ENCODE measurements around the gene C14orf119. TPM values are rescaled to one million over a fixed set of nuclear protein-coding genes. Genes with fewer than 3 reads are reported as not detected.

The C14orf119 gene
- total RNA-seq, 1 donor from 2014 or later, result 56.8 TPM

DNA sequence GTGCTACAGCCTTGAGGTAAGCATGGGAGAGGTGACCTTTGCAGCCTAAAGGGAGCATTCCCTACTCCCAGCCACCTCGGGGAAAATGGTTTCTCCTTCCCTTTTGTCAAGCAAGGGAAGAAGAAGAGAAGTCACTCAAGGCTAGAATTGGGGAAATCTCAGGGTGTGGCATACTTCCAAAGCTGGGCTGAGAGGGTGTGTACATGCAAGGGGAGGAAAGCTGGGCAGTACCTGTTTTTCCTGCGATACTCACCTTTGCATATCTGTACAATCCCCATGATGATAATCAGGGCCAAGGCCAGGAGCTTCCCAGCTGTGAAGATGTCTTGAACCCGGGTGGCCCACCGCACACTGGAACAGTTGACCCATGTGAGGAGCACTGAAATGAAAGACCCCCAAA, 47.5 kb downstream of the C14orf119 start:
- no peak overlapping the region for H3K27ac Mint-ChIP-seq (ENCODE audit: unreplicated experiment)
- no peak for DNase-seq (ENCODE audit: low spot score)
- peaks cover 15% of the 10 kb centered on the region for H3K4me1 Mint-ChIP-seq (ENCODE audit: low read depth)

DNA sequence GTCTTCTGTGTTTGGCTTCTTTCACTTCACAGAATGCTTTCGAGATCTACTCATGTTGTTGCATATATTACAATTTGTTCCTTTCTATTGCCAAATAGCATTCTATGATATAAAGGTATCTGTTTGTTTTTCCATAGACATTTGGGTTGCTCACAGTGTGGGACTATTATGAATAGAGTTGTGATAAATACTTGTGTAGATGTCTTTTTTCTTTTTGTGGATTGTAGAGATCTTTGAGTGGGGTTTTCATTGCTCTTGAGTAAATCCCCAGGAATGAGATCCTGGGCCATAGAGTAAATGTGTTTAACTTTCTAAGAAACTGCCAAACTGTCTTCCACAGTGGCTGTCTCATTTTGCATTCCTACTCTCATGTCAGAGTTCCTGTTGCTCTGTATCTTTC, 48.6 kb downstream of the C14orf119 start:
- Mint-ChIP-seq H3K4me1 (ENCODE audit: low read depth) (peaks cover 15% of the 10 kb centered on the region), H3K9me3 (ENCODE audit: low read depth) (peaks cover 4% of the 10 kb centered on the region), H3K27me3 (ENCODE audit: low read depth) (peaks cover 15% of the 10 kb centered on the region), H3K36me3 (ENCODE audit: low read depth) (no peaks in the 10 kb centered on the region), H3K27ac (ENCODE audit: unreplicated experiment) (no peak overlapping the region), H3K4me3 (ENCODE audit: unreplicated experiment) (no peak overlapping the region)
- TF ChIP-seq, protein P1, sequence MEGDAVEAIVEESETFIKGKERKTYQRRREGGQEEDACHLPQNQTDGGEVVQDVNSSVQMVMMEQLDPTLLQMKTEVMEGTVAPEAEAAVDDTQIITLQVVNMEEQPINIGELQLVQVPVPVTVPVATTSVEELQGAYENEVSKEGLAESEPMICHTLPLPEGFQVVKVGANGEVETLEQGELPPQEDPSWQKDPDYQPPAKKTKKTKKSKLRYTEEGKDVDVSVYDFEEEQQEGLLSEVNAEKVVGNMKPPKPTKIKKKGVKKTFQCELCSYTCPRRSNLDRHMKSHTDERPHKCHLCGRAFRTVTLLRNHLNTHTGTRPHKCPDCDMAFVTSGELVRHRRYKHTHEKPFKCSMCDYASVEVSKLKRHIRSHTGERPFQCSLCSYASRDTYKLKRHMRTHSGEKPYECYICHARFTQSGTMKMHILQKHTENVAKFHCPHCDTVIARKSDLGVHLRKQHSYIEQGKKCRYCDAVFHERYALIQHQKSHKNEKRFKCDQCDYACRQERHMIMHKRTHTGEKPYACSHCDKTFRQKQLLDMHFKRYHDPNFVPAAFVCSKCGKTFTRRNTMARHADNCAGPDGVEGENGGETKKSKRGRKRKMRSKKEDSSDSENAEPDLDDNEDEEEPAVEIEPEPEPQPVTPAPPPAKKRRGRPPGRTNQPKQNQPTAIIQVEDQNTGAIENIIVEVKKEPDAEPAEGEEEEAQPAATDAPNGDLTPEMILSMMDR (IDR thresholded peaks at IDR 0.05), result no peak
- DNase-seq (ENCODE audit: low spot score), result no peak

More for the DNA sequence above, 47.5 kb downstream of the C14orf119 start:
- H3K4me3 Mint-ChIP-seq (ENCODE audit: unreplicated experiment), result no peak overlapping the region
- H3K36me3 Mint-ChIP-seq (ENCODE audit: low read depth), result no peaks in the 10 kb centered on the region
- H3K27me3 Mint-ChIP-seq (ENCODE audit: low read depth), result peaks cover 15% of the 10 kb centered on the region
- H3K9me3 Mint-ChIP-seq (ENCODE audit: low read depth), result no peaks in the 10 kb centered on the region
- TF ChIP-seq, protein P1 (IDR thresholded peaks at IDR 0.05), result no peak

DNA sequence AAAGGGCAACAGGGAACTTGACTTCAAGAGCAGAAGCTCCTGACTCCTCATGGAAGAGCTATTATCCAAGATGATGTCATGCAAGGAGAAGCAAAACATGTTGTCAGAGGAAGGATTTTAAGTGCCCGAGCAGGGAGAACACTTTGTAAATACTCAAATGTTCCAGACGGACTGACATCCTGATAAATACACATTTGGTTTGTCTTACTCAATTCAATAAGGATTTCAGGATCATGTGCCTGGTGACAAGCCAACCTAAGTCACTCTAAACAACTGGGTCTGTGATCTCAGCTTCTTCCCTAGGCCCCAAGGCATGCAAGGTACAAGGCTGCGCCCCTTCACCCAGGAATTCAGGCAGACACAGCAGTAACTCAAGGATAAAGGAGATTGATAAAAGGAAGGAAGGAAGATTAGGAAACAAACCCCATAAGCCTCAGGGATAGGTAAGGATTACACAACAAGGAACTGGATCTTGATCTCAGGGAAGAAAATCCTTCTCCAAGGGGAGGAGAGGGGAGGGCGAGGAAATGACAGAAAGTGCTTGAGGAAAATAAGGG, 50.6 kb downstream of the C14orf119 start:
- TF ChIP-seq, protein P1 (IDR thresholded peaks at IDR 0.05), result no peak
- Mint-ChIP-seq H3K4me1 (ENCODE audit: low read depth) (peaks cover 15% of the 10 kb centered on the region), H3K27me3 (ENCODE audit: low read depth) (peaks cover 13% of the 10 kb centered on the region), H3K36me3 (ENCODE audit: low read depth) (no peaks in the 10 kb centered on the region), H3K27ac (ENCODE audit: unreplicated experiment) (no peak overlapping the region), H3K9me3 (ENCODE audit: low read depth) (peaks cover 6% of the 10 kb centered on the region), H3K4me3 (ENCODE audit: unreplicated experiment) (no peak overlapping the region)
- DNase-seq (ENCODE audit: low spot score), result no peak

DNA sequence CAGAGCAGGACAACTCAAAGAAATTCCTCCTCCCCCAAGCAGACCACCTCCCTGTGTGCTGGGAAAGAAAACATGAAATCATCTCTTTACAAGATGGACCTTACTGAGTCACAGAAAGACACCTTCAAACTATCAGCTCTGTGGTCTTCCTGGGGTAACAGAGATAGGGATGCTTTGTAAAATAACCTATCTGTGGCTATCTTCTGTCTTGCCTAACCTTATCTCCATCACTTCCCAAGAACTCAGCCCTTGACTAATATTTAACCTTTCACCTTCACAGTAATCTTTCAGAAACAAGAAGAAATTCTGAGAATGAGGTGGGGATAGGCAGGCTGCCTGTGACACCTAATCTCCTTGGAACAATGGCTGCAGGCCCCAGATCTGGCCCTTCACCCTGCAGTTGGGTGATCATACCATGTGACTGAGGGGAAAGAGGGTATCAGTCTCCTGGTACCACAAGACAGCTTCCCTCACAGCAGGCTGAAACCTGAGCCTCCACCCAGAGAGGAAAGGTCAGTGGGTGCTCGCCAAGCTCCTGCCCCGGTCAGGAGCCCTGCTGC, 51.1 kb downstream of the C14orf119 start:
- H3K27ac Mint-ChIP-seq (ENCODE audit: unreplicated experiment), result no peak overlapping the region
- TF ChIP-seq, protein P1 (IDR thresholded peaks at IDR 0.05), result no peak

DNA sequence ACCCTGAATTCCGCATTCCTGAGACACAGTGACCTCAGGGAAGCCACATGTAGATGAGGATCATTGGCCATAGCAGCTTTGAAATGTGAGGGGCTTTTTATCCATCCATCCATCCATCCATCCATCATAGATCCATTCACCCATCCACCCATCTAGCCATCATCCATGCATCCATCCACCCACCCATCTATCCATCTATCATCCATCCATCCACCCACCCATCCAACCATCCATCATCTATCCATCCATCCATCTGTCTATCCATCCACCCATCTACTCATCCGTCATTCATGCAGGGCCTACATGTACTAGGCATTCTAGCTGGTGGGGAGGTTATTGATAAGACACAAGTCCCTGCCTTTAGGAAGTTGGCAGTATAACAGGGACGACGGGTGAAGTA, 51.7 kb downstream of the C14orf119 start:
- Mint-ChIP-seq H3K36me3 (ENCODE audit: low read depth) (no peaks in the 10 kb centered on the region), H3K27ac (ENCODE audit: unreplicated experiment) (no peak overlapping the region), H3K4me3 (ENCODE audit: unreplicated experiment) (no peak overlapping the region), H3K4me1 (ENCODE audit: low read depth) (peaks cover 10% of the 10 kb centered on the region), H3K9me3 (ENCODE audit: low read depth) (peaks cover 6% of the 10 kb centered on the region), H3K27me3 (ENCODE audit: low read depth) (peaks cover 13% of the 10 kb centered on the region)
- TF ChIP-seq, protein P1 (IDR thresholded peaks at IDR 0.05), result no peak
- DNase-seq (ENCODE audit: low spot score), result no peak

More for the DNA sequence above, 51.1 kb downstream of the C14orf119 start:
- DNase-seq (ENCODE audit: low spot score), result no peak
- Mint-ChIP-seq H3K4me1 (ENCODE audit: low read depth) (peaks cover 15% of the 10 kb centered on the region), H3K27me3 (ENCODE audit: low read depth) (peaks cover 13% of the 10 kb centered on the region), H3K4me3 (ENCODE audit: unreplicated experiment) (no peak overlapping the region), H3K36me3 (ENCODE audit: low read depth) (no peaks in the 10 kb centered on the region), H3K9me3 (ENCODE audit: low read depth) (peaks cover 6% of the 10 kb centered on the region)

Data from chondrocyte (in vitro differentiated cells).